K562 (cell line): ENCODE data around the gene SLC49A4. TPM values are rescaled to one million over a fixed set of nuclear protein-coding genes. Genes with fewer than 3 reads are reported as not detected.

Source experiments
- ATAC-seq: fragments of 200-7000 bp; cut with Tn5 transposase; 3 replicates; pipeline ENCODE4 v1.9.1; 2020; ENCODE audit warnings: moderate library complexity
- BruUV-seq: library from RNA; stranded (reverse); fragments of 400-500 nt; replicated peaks from 2 replicates; lab custom pipeline; 2021; lab: Mats Ljungman, UMichigan
- CTCF ChIA-PET: fragments of 300-600 bp; formaldehyde crosslinking; extraction: SDS; loops from one replicate; lab custom pipeline; 2021; ENCODE audit warnings: low intra/inter-chr PET ratio; lab: Yijun Ruan, JAX
- POLR2A ChIA-PET: fragments of 300-600, 350-650 bp; sonication (Branson Sonifier 250); formaldehyde crosslinking; extraction: SDS; loops from one replicate; lab custom pipeline; 2021; ENCODE audit warnings: antibody characterized with exemption, inconsistent platforms; lab: Yijun Ruan, JAX
- DNase-seq, 4 experiments: peaks; one replicate each; pipeline versions ENCODE4 v3.0.0 to v3.0.0-alpha.2; 2011 to 2018; ENCODE audit warnings: low spot score in 3 of 4, mixed read lengths in 3 of 4; ENCODE audit errors: extremely low read depth in 1 of 4
- FAIRE-seq: peaks from 2 replicates; lab custom pipeline; 2011; peaks lifted over from hg19 to GRCh38; lab: Jason Lieb, UNC
- H2AFZ ChIP-seq: 2 replicates; pipeline ENCODE4 v1.6.0; 2011; ENCODE audit warnings: low read depth, low read length, control low read depth, inconsistent platforms
- H3K27ac ChIP-seq: fragments of 200-600 bp; 3 replicates; pipeline ENCODE4 v1.8.0; 2011; ENCODE audit warnings: low read depth, mild to moderate bottlenecking, control low read depth, inconsistent platforms, low read length, moderate library complexity, mixed read lengths; ENCODE audit errors: extremely low read depth
- H3K27me3 ChIP-seq, 2 experiments: fragments of 300-600 bp in 1 of 2; 2 replicates in 1 of 2; 3 replicates in 1 of 2; pipeline versions ENCODE4 v1.6.0 to v1.8.0; 2011; ENCODE audit warnings: inconsistent platforms in 2 of 2, low read length in 2 of 2, mild to moderate bottlenecking in 1 of 2, mixed read lengths in 1 of 2, moderate library complexity in 1 of 2; ENCODE audit not compliant: control insufficient read depth in 2 of 2, insufficient read depth in 2 of 2
- H3K36me3 ChIP-seq: fragments of 300-600 bp; 3 replicates; pipeline ENCODE4 v1.8.0; 2011; ENCODE audit warnings: mild to moderate bottlenecking, low read length, inconsistent platforms; ENCODE audit not compliant: control insufficient read depth, insufficient read depth
- H3K4me1 ChIP-seq, 2 experiments: fragments of 200-600 bp in 1 of 2; replicated peaks in 1 of 2; 2 replicates in 1 of 2; 3 replicates in 1 of 2; pipeline versions ENCODE4 v1.5.1 to v1.8.0; 2011; ENCODE audit warnings: inconsistent platforms in 2 of 2, low read length in 2 of 2, mild to moderate bottlenecking in 1 of 2, mixed read lengths in 1 of 2, moderate library complexity in 1 of 2; ENCODE audit not compliant: control insufficient read depth in 2 of 2, insufficient read depth in 2 of 2
- H3K4me2 ChIP-seq: 2 replicates; pipeline ENCODE4 v1.6.1; 2011; ENCODE audit warnings: low read length, control low read depth, inconsistent platforms, mixed read lengths; ENCODE audit not compliant: insufficient read depth
- H3K4me3 ChIP-seq: fragments of 200-600 bp; sonication (generic), shearing (Covaris generic); 2 replicates; pipeline ENCODE4 v1.5.1; 2016; ENCODE audit warnings: control low read depth, inconsistent platforms
- H3K79me2 ChIP-seq: fragments of 200-600 bp; 3 replicates; pipeline ENCODE4 v1.8.0; 2011; ENCODE audit warnings: low read length, inconsistent platforms; ENCODE audit not compliant: control insufficient read depth, insufficient read depth
- H3K9ac ChIP-seq, 2 experiments: 2 replicates each; pipeline versions ENCODE4 v1.6.0 to v1.6.1; 2011; ENCODE audit warnings: low read depth in 2 of 2, low read length in 2 of 2, control low read depth in 1 of 2, inconsistent platforms in 1 of 2, mild to moderate bottlenecking in 1 of 2, mixed read lengths in 1 of 2; ENCODE audit not compliant: insufficient read depth in 1 of 2
- H3K9me1 ChIP-seq: one replicate; pipeline ENCODE4 v1.6.0; 2011; ENCODE audit warnings: inconsistent platforms, mild to moderate bottlenecking, low read length, moderate library complexity; ENCODE audit not compliant: control insufficient read depth, insufficient read depth
- H3K9me3 ChIP-seq: replicated peaks from 2 replicates; pipeline ENCODE4 v1.5.1; 2011; ENCODE audit warnings: low read depth, low read length, inconsistent platforms; ENCODE audit not compliant: control insufficient read depth, insufficient read depth
- H4K20me1 ChIP-seq: replicated peaks from 2 replicates; pipeline ENCODE4 v1.6.1; 2011; ENCODE audit warnings: low read length, inconsistent platforms, mixed read lengths; ENCODE audit not compliant: control insufficient read depth, insufficient read depth
- CEBPG ChIP-seq, 3 experiments: fragments of 200-800 bp in 1 of 3; sonication (Bioruptor generic) in 1 of 3; sonication (generic) in 1 of 3; formaldehyde crosslinking in 1 of 3; IDR thresholded peaks in 2 of 3; conservative IDR thresholded peaks in 1 of 3; 2 replicates each; pipeline versions ENCODE4 v1.6.1 to v1.8.0; 2016 to 2022; ENCODE audit warnings: missing compliant biosample characterization in 2 of 3, missing genetic modification characterization in 2 of 3, mild to moderate bottlenecking in 1 of 3, missing genetic modification reagents in 1 of 3
- CXXC5 ChIP-seq: fragments of 250-450 bp; sonication (Bioruptor Pico); IDR thresholded peaks from 2 replicates; pipeline ENCODE4 v1.8.0; 2022; ENCODE audit warnings: inconsistent platforms, mild to moderate bottlenecking, moderate library complexity
- HNRNPLL ChIP-seq: fragments of 200-400 bp; formaldehyde crosslinking; IDR thresholded peaks from 2 replicates; pipeline ENCODE4 v1.6.1; 2017; ENCODE audit warnings: low read length, low read depth, mild to moderate bottlenecking; ENCODE audit not compliant: poor library complexity, severe bottlenecking
- L3MBTL2 ChIP-seq: fragments of 450-650 bp; IDR thresholded peaks from 2 replicates; pipeline ENCODE4 v1.6.1; 2016; ENCODE audit warnings: mild to moderate bottlenecking, moderate library complexity
- NRF1 ChIP-seq, 2 experiments: fragments of 450-650 bp; IDR thresholded peaks in 1 of 2; conservative IDR thresholded peaks in 1 of 2; 2 replicates each; pipeline ENCODE4 v1.6.1; 2014; ENCODE audit warnings: mild to moderate bottlenecking in 2 of 2
- TAL1 ChIP-seq: fragments of 450-650 bp; IDR thresholded peaks from 2 replicates; pipeline ENCODE4 v1.6.1; 2016; ENCODE audit warnings: mild to moderate bottlenecking
- WGBS: fragments of 100-300 bp; shearing (Covaris generic); methylation state at CpG from one replicate; pipeline ENCODE4 v1.1.6; 2016; ENCODE audit warnings: low coverage, mixed read lengths; ENCODE audit not compliant: insufficient coverage; ENCODE audit errors: missing lambda C conversion rate; 5-methylcytosine and 5-hydroxymethylcytosine counted together
- in situ Hi-C: fragments of 300-500 bp; cut with MboI; formaldehyde crosslinking; loops from 4 replicates; pipeline ENCODE4 v1.15.0; 2018; ENCODE audit warnings: inconsistent platforms, mixed read lengths
- intact Hi-C: fragments of 100-400 bp; cut with micrococcal nuclease; formaldehyde crosslinking; loops from 2 replicates; pipeline ENCODE4 v1.14.2; 2022
- polyA plus RNA-seq, 8 experiments: library from polyadenylated mRNA; depleted of rRNA in 4 of 8; stranded (reverse) in 5 of 8; unstranded in 3 of 8; fragments of >200 nt; fragmentation: Nextera tagmentation in 2 of 8; fragmentation: Illumina TruSeq in 1 of 8; extraction: Ambion mirVana in 2 of 8; extraction: Trizol in 1 of 8; gene quantifications; 2 replicates each; pipeline versions ENCODE4 v1.2.1 to v1.2.3, GENCODE V29; 2011 to 2014; ENCODE audit warnings: inconsistent platforms in 1 of 8, missing spikeins in 1 of 8
- total RNA-seq, 7 experiments: library from RNA; depleted of rRNA in 6 of 7; stranded (reverse); fragments of >200 nt in 6 of 7; fragmentation: Illumina TruSeq in 2 of 7; extraction: Trizol in 2 of 7; gene quantifications; 2 replicates each; pipeline versions ENCODE4 v1.2.1 to v1.2.3, GENCODE V29; 2011 to 2021; ENCODE audit warnings: low replicate concordance in 1 of 7
- TF ChIP-seq, protein P1 (sequence below): sonication (generic); formaldehyde crosslinking; IDR thresholded peaks from 2 replicates; pipeline ENCODE4 v1.8.0; 2022; ENCODE audit warnings: missing genetic modification reagents, mild to moderate bottlenecking, moderate library complexity, borderline replicate concordance
- TF ChIP-seq, protein P2 (sequence below), 3 experiments: IDR thresholded peaks in 2 of 3; conservative IDR thresholded peaks in 1 of 3; 2 replicates each; pipeline ENCODE4 v1.5.1; 2011 to 2012; ENCODE audit warnings: low read length in 3 of 3, mild to moderate bottlenecking in 3 of 3, control low read depth in 2 of 3, improper control_type of control experiment in 1 of 3, inconsistent platforms in 1 of 3, low read depth in 1 of 3, mixed read lengths in 1 of 3, moderate library complexity in 1 of 3; ENCODE audit not compliant: insufficient read depth in 2 of 3

Gene SLC49A4
- total and polyA plus RNA-seq, 9 of the 15 experiments (the other 6 are each of a cell fraction or from before 2014, with no cell fraction given): 0.15 to 1.3 (median 0.83) TPM

DNA sequence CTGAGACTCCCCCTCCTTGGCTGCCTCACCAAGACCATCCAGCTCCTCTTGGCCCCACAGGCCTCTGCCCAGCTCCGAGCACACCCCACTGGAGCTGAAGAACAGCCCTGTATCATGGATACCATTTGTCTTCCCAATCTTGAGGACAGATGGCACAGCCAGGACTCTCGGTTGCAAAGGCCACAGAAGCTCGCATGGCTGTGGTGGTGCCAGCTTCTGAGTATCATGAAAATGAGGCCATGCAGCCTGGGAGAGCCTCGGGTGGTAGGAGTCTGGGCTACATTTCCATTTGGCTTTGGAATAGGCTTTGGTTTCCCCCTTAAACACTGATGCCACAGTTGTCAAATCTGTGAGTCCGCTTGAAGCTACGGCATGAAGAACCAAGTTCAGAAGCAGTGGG, 126.1 kb downstream of the SLC49A4 start:
- in situ Hi-C loops: no loop called here

DNA sequence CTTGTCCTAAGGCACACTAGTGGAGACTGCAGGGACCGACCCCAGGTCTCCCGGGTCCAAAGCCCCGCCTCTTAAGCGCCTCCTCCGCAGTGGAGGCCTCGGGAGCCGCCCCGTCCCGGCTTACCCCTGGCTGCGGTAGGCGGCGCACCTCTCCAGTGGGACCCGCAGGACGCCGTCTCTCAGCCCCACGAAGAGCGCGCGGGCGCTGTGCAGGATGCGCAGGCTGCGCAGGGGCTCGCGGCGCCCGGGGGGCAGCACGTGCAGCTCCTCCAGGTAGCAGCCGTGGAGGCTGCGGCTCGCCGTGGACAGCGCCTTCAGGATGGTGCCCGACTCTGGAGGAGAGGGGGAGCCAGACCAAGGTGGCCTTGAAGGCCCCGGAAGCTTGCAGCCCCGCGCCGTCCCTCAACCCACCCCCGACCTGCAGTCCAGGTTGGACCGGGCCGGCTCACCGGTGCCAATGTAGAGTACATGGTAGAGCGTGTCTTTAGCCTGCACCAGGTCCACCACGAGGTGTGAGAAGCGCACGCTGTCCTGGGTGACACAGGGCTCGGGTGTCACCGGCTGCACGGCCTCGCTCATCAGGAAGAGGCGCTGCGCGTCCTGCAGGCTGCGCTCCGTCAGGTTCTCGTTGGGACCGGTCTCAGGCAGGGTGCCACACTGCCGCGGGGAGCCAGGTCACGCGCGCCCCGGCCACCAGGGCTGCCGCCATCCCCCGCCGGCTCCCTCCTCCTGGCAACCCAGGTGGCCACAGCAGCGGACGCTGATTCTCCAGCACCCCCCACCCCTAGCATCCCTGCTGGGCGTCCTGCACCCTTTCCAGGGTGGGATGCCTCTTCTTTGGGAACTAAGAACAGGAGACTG, 127.2 kb downstream of the SLC49A4 start:
- no peak for FAIRE-seq
- no peaks in the 10 kb centered on the region for H3K9me1 ChIP-seq
- H3K27ac ChIP-seq: no peak overlapping the region
- no peak overlapping the region for H3K9ac ChIP-seq
- POLR2A ChIA-PET: no interaction called here
- no peaks in the 10 kb centered on the region for H3K36me3 ChIP-seq
- BruUV-seq: no TSS peak
- no peaks in the 10 kb centered on the region for H3K9me3 ChIP-seq
- no peaks in the 10 kb centered on the region for H3K79me2 ChIP-seq
- peaks cover 11 to 55% of the 10 kb centered on the region in 2 experiments; a peak in 4 of 5 replicates for H3K27me3 ChIP-seq
- no peak overlapping the region; the same call in 1 of the 2 replicates for H3K4me3 ChIP-seq
- in situ Hi-C loops: no loop called here
- H3K4me2 ChIP-seq: peak overlapping the region; percentile 60
- 3% methylated on average over 20 of the region's 68 CpGs for WGBS
- H2AFZ ChIP-seq: peak overlapping the region; percentile 68; the same call in 1 of the 2 replicates
- intact Hi-C loops: loop anchor here (10.0 kb wide), 1 partner anchor 167 kb away; no protein-coding TSS in a partner anchor
- ATAC-seq: peak; percentile 98
- no peaks in the 10 kb centered on the region for H4K20me1 ChIP-seq
- CTCF ChIA-PET: interaction anchor here (0.6 kb wide), 1 partner anchor 1522 kb away, joined by 3 read pairs; no protein-coding TSS in a partner anchor
- DNase-seq: peak; percentile 55 to 81 (median 76)
- peaks cover 0 to 9% of the 10 kb centered on the region in 2 experiments; a peak in 3 of 5 replicates for H3K4me1 ChIP-seq
- peak; percentile 97 for TF ChIP-seq HNRNPLL
- TF ChIP-seq CXXC5 (CRISPR knock-in tag): peak; percentile 38; the same call in 1 of the 2 replicates
- TF ChIP-seq L3MBTL2: peak; percentile 32; the same call in 1 of the 2 replicates
- TF ChIP-seq, protein P1, sequence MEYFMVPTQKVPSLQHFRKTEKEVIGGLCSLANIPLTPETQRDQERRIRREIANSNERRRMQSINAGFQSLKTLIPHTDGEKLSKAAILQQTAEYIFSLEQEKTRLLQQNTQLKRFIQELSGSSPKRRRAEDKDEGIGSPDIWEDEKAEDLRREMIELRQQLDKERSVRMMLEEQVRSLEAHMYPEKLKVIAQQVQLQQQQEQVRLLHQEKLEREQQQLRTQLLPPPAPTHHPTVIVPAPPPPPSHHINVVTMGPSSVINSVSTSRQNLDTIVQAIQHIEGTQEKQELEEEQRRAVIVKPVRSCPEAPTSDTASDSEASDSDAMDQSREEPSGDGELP (CRISPR knock-in tag): 0 out of 2 replicates have a peak, but pooled peaks have one; percentile 16
- peak; percentile 76 to 79 for TF ChIP-seq NRF1 (conservative IDR thresholded peaks at IDR 0.05 in 1 of 2, IDR thresholded peaks at IDR 0.05 in 1 of 2)
- TF ChIP-seq CEBPG (CRISPR knock-in tag; IDR thresholded peaks at IDR 0.05): no peak
- TF ChIP-seq CEBPG (tag; conservative IDR thresholded peaks at IDR 0.05 in 1 of 2, IDR thresholded peaks at IDR 0.05 in 1 of 2): no peak
- TF ChIP-seq, protein P2, sequence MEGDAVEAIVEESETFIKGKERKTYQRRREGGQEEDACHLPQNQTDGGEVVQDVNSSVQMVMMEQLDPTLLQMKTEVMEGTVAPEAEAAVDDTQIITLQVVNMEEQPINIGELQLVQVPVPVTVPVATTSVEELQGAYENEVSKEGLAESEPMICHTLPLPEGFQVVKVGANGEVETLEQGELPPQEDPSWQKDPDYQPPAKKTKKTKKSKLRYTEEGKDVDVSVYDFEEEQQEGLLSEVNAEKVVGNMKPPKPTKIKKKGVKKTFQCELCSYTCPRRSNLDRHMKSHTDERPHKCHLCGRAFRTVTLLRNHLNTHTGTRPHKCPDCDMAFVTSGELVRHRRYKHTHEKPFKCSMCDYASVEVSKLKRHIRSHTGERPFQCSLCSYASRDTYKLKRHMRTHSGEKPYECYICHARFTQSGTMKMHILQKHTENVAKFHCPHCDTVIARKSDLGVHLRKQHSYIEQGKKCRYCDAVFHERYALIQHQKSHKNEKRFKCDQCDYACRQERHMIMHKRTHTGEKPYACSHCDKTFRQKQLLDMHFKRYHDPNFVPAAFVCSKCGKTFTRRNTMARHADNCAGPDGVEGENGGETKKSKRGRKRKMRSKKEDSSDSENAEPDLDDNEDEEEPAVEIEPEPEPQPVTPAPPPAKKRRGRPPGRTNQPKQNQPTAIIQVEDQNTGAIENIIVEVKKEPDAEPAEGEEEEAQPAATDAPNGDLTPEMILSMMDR (IDR thresholded peaks at IDR 0.05 in 2 of 3, conservative IDR thresholded peaks at IDR 0.05 in 1 of 3; ENCODE audit: insufficient read depth in 2 of 3, low read depth in 1 of 3, low read length in 3 of 3): peak; percentile 28 to 63 (median 34); a peak in 4 of 6 replicates

More for the DNA sequence above, 126.1 kb downstream of the SLC49A4 start:
- H3K36me3 ChIP-seq: no peaks in the 10 kb centered on the region
- ATAC-seq: no peak
- ChIA-PET CTCF (no interaction called here), POLR2A (interaction anchor here (1.0 kb wide), 1 partner anchor 20 kb away, joined by 3 read pairs; no protein-coding TSS in a partner anchor)
- no peak for FAIRE-seq
- H3K4me3 ChIP-seq: no peak overlapping the region
- H3K4me2 ChIP-seq: no peak overlapping the region
- no TSS peak for BruUV-seq
- peaks cover 3 to 47% of the 10 kb centered on the region in 2 experiments; a peak in 4 of 5 replicates for H3K27me3 ChIP-seq
- intact Hi-C loops: loop anchor here (10.0 kb wide), 1 partner anchor 166 kb away; no protein-coding TSS in a partner anchor
- DNase-seq: no peak
- H4K20me1 ChIP-seq: no peaks in the 10 kb centered on the region
- 0% methylated on average over 4 of the region's 6 CpGs for WGBS
- H3K9me3 ChIP-seq: no peaks in the 10 kb centered on the region
- no peak for TF ChIP-seq TAL1
- H3K9ac ChIP-seq: no peak overlapping the region
- H3K9me1 ChIP-seq: no peaks in the 10 kb centered on the region
- H3K4me1 ChIP-seq: peaks cover 0 to 9% of the 10 kb centered on the region in 2 experiments; a peak in 3 of 5 replicates
- H3K79me2 ChIP-seq: no peaks in the 10 kb centered on the region
- H2AFZ ChIP-seq: no peak overlapping the region
- H3K27ac ChIP-seq: no peak overlapping the region
